HUDEP-2 (cell line): ENCODE data around the gene CCNL1.
"Not testable (repeated sequence)": the region's sequence is repeated elsewhere in the genome, so short reads cannot be mapped to it uniquely, and the experiment has no call there.

ENCODE experiments used
- DNase-seq, 76 experiments: peaks; one replicate each; lab custom pipeline; 2025; ENCODE audit not compliant: unreplicated experiment in 76 of 76; lab: John Stamatoyannopoulos, UW

The CCNL1 gene

GRCh38 chr3:157109267-157110141, 50.4 kb downstream of the CCNL1 start:
- peak in 18 of 76 experiments; percentile 6 to 41 (median 26) for DNase-seq

GRCh38 chr3:157107644-157108133, 52.3 kb downstream of the CCNL1 start:
- DNase-seq, result no peak

- DNase-seq, result no peak
These were observed 52.9 kb downstream of the CCNL1 start for GRCh38 chr3:157107037-157107436.

DNA sequence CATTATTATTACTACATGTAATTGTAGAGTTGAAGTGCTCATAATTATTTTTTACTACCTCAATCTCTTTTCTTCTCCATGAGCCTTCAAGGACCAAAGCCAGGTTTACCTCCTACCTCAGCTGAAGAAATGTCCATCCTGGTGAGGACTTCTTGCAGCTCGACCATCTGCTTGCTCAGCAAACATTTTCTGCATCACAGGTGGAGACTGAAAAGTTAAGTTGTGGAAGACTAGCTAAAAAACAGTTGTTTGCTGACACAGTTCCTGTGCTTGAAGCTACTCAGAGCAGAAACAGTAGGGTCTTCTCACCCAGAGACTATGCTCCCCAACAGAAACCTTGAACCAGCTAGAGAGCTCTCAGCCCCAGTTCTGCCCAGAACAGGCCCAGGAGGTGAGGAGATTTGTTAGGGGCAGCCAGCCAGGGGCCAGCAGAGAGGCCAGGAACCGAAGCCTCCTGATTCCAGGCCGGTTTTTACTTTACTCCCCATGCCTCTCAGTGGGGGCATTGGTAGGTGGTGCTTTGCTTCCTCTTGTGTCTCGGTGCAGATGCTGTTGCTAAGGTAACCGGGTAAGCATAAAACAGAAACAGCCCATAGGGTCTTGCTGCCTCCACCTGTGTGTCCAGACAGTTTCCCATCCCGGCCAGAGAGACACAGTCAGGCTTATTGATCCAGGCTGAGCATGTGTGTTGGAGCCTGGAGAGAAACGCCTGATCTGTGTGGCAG, 54.9 kb downstream of the CCNL1 start:
- DNase-seq, result no peak

DNA sequence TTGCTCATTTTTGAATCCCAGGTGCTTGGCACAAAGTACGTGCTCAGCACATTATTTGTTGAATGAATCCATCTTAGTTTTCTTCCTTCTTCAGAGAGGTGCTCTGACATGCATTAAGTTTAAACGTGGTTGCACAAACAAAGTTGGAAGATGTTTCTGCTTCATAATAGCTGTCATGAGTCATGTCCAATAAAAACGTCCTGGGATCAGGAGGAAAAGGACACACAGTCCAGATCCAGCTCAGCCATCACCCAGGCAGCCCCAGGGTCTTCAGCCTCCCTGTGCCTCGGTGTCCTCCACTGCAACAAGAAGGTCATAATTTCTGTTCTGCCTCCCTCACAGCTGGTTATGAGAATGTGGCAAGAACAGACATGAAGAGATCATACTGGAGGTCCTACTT, 55.4 kb downstream of the CCNL1 start:
- no peak for DNase-seq

DNA sequence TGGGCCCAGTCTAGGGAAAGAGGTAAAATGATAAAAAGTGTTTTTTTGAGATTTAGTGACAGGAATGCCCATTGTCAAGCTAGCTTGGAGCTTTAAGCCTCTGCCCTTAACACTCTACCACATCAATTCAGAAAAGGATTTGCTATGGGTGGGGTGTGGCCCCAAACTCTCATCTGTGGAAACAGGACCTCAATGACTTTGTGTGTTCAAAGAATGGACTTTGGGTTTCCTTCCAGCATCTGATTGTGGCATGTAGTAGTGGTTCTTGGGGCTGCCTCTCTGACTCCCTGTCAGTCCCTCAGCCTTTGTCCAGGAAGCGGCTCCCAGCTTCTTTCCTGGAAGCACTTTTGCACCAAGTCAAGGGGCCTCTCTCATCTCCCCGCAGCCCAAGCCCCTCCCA, 56.1 kb downstream of the CCNL1 start:
- no peak for DNase-seq

- no peak for DNase-seq
These were observed 56.7 kb downstream of the CCNL1 start for GRCh38 chr3:157103280-157103679.

DNA sequence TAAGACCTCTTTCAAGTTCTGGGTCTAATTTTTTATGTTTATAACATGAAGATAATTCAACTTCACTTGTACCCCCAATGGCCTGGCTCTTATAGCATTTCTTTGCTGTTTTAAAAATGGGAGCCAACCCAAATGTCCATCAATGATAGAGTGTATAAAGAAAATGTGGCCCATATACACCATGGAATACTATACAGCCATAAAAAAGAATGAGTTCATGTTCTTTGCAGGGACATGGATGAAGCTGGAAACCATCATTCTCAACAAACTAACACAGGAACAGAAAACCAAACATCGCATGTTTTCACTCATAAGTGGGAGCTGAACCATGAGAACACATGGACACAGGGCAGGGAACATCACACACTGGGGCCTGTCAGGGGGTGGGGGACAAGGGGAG, 57.4 kb downstream of the CCNL1 start:
- DNase-seq, result not testable (repeated sequence)

GRCh38 chr3:157102098-157102497, 57.8 kb downstream of the CCNL1 start:
- DNase-seq, result no peak

GRCh38 chr3:157101486-157101885, 58.5 kb downstream of the CCNL1 start:
- DNase-seq, result no peak

- no peak for DNase-seq
These were observed 59.1 kb downstream of the CCNL1 start for GRCh38 chr3:157100608-157101396.

GRCh38 chr3:157100096-157100477, 59.9 kb downstream of the CCNL1 start:
- no peak for DNase-seq

DNA sequence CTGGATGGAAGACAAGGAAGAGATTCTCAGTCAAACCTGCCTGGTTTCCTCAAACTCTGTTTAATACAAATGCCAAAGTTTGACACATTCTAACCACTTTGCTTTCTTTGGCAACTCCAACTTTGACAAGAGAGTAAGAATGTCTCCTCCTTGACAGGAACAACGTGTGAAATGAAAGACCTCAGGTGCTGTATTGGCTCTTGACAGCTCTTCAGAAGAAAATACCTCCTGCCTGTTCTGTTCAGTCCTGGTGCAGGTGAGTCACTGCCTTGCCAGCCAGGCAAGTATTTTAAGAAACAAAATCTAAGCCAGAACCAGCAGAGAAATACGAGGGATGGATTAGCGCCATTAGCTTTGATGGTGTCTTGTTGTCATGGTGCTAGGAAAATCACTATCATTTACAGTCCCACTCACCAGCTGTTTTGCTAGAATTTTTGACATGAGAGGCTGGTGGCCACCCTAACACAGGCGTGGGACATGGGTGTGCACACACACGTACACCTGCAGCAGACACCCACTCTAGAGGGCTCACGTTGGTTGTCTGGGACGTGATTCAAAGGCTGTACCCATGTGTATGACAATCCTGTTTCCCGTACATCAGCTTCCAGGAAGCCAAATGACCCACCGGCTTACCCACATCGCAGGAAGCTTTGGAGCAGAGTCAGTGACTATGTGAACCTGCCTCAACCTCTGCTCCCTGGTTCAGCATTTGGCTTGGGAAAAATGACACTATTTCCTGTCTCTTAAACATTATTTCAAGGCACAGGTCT, 60.4 kb downstream of the CCNL1 start:
- no peak for DNase-seq

GRCh38 chr3:157098823-157099185, 61.1 kb downstream of the CCNL1 start:
- DNase-seq, result no peak

DNA sequence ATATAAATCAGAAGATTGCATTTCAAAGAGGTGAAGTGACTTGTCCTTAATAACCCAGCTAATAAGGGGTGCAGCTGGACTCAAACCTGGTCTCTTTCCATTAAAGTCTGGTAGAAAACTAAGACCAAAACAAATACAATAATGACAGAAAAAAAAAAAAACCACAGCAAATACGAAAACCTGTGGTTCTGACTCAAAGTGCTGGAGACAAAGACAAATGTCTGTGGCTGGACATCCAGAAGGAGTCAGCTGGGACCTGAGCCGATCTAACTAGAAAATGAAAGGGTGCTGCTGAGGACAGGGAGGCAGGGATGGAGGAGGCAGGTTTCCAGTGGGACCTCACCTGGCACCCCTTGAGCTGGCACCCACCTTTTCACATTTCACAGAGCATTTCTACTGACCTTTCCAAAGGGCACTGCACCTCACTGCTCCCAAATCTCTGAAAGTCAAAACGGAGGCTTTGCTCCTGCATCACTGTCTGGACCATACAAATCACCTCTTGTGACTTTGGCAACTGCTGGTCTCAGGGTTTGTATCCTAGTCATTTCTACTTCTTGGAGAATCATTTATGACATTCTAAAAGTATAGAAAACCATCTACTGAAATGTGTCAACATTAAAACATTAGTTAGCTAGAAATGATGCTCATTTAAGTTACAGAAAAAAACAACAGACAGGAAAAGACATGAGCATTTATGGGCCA, 61.7 kb downstream of the CCNL1 start:
- no peak for DNase-seq
